ENCODE measurements around the gene B4GALNT4. TPM values are rescaled to one million over a fixed set of nuclear protein-coding genes. Genes with fewer than 3 reads are reported as not detected.
A peak's percentile ranks its signal among the peaks of the same experiment; 100 is the strongest.

B4GALNT4 gene
- total and polyA plus RNA-seq, 2 of the 13 experiments (the other 11 are each of a cell fraction or from before 2014, with no cell fraction given), result 30.5 to 50.1 TPM

DNA sequence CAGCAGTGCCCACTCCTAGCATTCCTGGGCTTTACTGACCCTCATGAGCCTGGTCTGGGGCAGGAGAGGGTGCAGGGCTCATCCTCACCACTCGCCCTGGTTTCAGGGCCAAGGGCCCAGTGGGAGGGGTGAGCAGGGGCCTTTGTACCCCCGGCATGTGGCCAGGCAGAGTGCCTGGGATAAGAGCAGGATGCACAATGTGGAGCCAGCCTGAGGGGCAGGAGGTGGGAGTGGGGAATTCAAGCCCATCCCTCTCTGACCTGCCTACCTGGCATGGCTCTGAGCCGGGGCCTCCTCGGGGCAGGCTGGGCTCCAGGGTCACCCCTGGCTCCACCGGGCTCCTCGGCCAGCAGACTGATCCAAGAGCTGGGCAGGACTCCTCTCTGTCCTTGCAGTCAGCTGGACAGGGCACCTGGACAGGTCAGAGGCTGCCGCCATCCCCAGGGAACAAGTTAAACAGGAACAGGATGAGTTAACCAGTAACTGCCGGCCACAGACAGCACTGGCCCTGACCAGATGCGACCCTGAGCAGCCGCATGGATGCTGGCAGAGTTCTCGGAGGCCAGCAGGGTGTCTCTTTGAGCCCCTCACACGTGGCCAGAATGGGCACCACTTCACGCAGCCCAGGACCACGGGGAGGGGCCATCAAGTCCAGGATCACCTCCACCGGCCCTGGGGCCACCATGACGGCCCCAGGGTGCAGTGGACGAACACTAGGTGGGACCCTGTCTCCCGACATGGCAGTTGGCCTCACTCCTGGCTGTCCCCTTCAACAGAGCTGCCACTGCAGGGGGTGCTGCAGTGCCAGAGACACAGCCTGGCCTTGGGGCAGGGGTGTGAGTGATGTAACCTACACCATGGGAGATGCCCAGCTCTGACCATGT lies 40.5 kb downstream of the B4GALNT4 start (continued):
- TF ChIP-seq GPN1 (CRISPR knock-in tag; IDR thresholded peaks at IDR 0.05; ENCODE audit: borderline replicate concordance) (no peak), NFIB (CRISPR knock-in tag; IDR thresholded peaks at IDR 0.05; ENCODE audit: borderline replicate concordance) (no peak), KLF6 (CRISPR knock-in tag; IDR thresholded peaks at IDR 0.05) (no peak), ZNF589 (CRISPR knock-in tag; conservative IDR thresholded peaks at IDR 0.05) (no peak), ZNF343 (CRISPR knock-in tag; IDR thresholded peaks at IDR 0.05) (no peak), ZEB1 (IDR thresholded peaks at IDR 0.05; ENCODE audit: insufficient replicate concordance, low read depth) (peak; percentile 80), ZKSCAN5 (CRISPR knock-in tag; IDR thresholded peaks at IDR 0.05) (no peak), SP5 (CRISPR knock-in tag; IDR thresholded peaks at IDR 0.05; ENCODE audit: borderline replicate concordance, low read depth) (0 out of 2 replicates have a peak, but pooled peaks have one; percentile 26), HNF4G (IDR thresholded peaks at IDR 0.05; ENCODE audit: borderline replicate concordance, low read depth, low read length) (peak; percentile 49; the same call in 1 of the 2 replicates), HNF4G (CRISPR knock-in tag; IDR thresholded peaks at IDR 0.05; ENCODE audit: borderline replicate concordance, low read depth) (peak; percentile 58; the same call in 1 of the 2 replicates), MED8 (CRISPR knock-in tag; IDR thresholded peaks at IDR 0.05; ENCODE audit: insufficient replicate concordance) (peak; percentile 14), ARHGAP35 (CRISPR knock-in tag; IDR thresholded peaks at IDR 0.05; ENCODE audit: borderline replicate concordance) (no peak), TOPORS (CRISPR knock-in tag; IDR thresholded peaks at IDR 0.05) (no peak), EZH2 (conservative IDR thresholded peaks at IDR 0.05; ENCODE audit: low read depth, low read length) (no peak), ZBTB38 (CRISPR knock-in tag; IDR thresholded peaks at IDR 0.05) (no peak), ZNF205 (CRISPR knock-in tag; IDR thresholded peaks at IDR 0.05) (no peak), HMG20B (CRISPR knock-in tag; conservative IDR thresholded peaks at IDR 0.05) (no peak), MTF2 (CRISPR knock-in tag; IDR thresholded peaks at IDR 0.05; ENCODE audit: borderline replicate concordance) (no peak)
- TF ChIP-seq, protein P1, sequence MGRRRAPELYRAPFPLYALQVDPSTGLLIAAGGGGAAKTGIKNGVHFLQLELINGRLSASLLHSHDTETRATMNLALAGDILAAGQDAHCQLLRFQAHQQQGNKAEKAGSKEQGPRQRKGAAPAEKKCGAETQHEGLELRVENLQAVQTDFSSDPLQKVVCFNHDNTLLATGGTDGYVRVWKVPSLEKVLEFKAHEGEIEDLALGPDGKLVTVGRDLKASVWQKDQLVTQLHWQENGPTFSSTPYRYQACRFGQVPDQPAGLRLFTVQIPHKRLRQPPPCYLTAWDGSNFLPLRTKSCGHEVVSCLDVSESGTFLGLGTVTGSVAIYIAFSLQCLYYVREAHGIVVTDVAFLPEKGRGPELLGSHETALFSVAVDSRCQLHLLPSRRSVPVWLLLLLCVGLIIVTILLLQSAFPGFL (CRISPR knock-in tag; IDR thresholded peaks at IDR 0.05), result 0 out of 2 replicates have a peak, but pooled peaks have one; percentile 41
- TF ChIP-seq, protein P2, sequence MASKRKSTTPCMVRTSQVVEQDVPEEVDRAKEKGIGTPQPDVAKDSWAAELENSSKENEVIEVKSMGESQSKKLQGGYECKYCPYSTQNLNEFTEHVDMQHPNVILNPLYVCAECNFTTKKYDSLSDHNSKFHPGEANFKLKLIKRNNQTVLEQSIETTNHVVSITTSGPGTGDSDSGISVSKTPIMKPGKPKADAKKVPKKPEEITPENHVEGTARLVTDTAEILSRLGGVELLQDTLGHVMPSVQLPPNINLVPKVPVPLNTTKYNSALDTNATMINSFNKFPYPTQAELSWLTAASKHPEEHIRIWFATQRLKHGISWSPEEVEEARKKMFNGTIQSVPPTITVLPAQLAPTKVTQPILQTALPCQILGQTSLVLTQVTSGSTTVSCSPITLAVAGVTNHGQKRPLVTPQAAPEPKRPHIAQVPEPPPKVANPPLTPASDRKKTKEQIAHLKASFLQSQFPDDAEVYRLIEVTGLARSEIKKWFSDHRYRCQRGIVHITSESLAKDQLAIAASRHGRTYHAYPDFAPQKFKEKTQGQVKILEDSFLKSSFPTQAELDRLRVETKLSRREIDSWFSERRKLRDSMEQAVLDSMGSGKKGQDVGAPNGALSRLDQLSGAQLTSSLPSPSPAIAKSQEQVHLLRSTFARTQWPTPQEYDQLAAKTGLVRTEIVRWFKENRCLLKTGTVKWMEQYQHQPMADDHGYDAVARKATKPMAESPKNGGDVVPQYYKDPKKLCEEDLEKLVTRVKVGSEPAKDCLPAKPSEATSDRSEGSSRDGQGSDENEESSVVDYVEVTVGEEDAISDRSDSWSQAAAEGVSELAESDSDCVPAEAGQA (IDR thresholded peaks at IDR 0.05; ENCODE audit: low read depth), result no peak
- TF ChIP-seq, protein P2 (CRISPR knock-in tag; IDR thresholded peaks at IDR 0.05; ENCODE audit: borderline replicate concordance), result no peak
